Right lung (tissue), 10 donors: ENCODE data around the gene ZNF280D. TPM values are rescaled to one million over a fixed set of nuclear protein-coding genes. Genes with fewer than 3 reads are reported as not detected.
A peak's percentile ranks its signal among the peaks of the same experiment; 100 is the strongest.
"Not testable (repeated sequence)": the region's sequence is repeated elsewhere in the genome, so short reads cannot be mapped to it uniquely, and the experiment has no call there.

ENCODE experiments used
- DNase-seq, 2 donors: peaks; one replicate each; pipeline ENCODE4 v3.0.0-alpha.2; 2013
- long read RNA-seq, 8 donors: transcript quantifications; one replicate each; lab custom pipeline, GENCODE V29; 2026
- polyA plus RNA-seq, 5 donors: library from polyadenylated mRNA; unstranded; fragments of 120-200 nt; gene quantifications; one replicate each; pipeline versions ENCODE4 v1.2.1 to v1.2.3, GENCODE V29; 2013; ENCODE audit warnings: inconsistent platforms in 1 of 5, low replicate concordance in 1 of 5; ENCODE audit not compliant: insufficient read length in 5 of 5, insufficient read depth in 1 of 5

Gene ZNF280D, protein sequence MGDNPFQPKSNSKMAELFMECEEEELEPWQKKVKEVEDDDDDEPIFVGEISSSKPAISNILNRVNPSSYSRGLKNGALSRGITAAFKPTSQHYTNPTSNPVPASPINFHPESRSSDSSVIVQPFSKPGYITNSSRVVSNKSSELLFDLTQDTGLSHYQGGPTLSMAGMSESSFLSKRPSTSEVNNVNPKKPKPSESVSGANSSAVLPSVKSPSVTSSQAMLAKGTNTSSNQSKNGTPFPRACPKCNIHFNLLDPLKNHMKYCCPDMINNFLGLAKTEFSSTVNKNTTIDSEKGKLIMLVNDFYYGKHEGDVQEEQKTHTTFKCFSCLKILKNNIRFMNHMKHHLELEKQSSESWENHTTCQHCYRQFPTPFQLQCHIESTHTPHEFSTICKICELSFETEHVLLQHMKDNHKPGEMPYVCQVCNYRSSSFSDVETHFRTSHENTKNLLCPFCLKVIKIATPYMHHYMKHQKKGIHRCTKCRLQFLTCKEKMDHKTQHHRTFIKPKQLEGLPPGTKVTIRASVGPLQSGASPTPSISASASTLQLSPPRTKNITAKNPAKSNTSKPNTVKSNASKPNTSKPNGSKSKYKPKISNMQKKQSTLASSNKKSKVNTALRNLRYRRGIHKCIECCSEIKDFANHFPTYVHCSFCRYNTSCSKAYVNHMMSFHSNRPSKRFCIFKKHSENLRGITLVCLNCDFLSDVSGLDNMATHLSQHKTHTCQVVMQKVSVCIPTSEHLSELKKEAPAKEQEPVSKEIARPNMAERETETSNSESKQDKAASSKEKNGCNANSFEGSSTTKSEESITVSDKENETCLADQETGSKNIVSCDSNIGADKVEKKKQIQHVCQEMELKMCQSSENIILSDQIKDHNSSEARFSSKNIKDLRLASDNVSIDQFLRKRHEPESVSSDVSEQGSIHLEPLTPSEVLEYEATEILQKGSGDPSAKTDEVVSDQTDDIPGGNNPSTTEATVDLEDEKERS
- polyA plus RNA-seq: 10 to 100 TPM; 57.2 to 95.9 (median 83.9) TPM
- long read RNA-seq, donor 1, transcript ZNF280D-208 (2 exons, 1,409 nt): major isoform, 7 of 10 reads
- long read RNA-seq, donor 1, partial matches to known transcripts: 0 of 10 reads
- long read RNA-seq, donor 1, other reads (novel, unspliced or antisense): 0 of 10 reads
- long read RNA-seq, donor 2, full-length matches to known transcripts: 1 of 6 reads
- long read RNA-seq, donor 2, partial matches to known transcripts: 5 of 6 reads
- long read RNA-seq, donor 2, other reads (novel, unspliced or antisense): 0 of 6 reads
- long read RNA-seq, donor 3, partial matches to known transcripts: 0 of 4 reads
- long read RNA-seq, donor 3, other reads (novel, unspliced or antisense): 0 of 4 reads
- long read RNA-seq, donor 4, full-length matches to known transcripts: 8 of 8 reads
- long read RNA-seq, donor 4, partial matches to known transcripts: 0 of 8 reads
- long read RNA-seq, donor 4, other reads (novel, unspliced or antisense): 0 of 8 reads
- long read RNA-seq, donor 5, transcript ZNF280D-208 (2 exons, 1,409 nt): major isoform, 7 of 11 reads
- long read RNA-seq, donor 5, partial matches to known transcripts: 0 of 11 reads
- long read RNA-seq, donor 5, other reads (novel, unspliced or antisense): 0 of 11 reads
- long read RNA-seq, donor 6, partial matches to known transcripts: 7 of 14 reads
- long read RNA-seq, donor 6, other reads (novel, unspliced or antisense): 0 of 14 reads
- long read RNA-seq, donor 7, full-length matches to known transcripts: 4 of 4 reads
- long read RNA-seq, donor 7, partial matches to known transcripts: 0 of 4 reads
- long read RNA-seq, donor 7, other reads (novel, unspliced or antisense): 0 of 4 reads
- long read RNA-seq, donor 8, partial matches to known transcripts: 0 of 2 reads
- long read RNA-seq, donor 8, other reads (novel, unspliced or antisense): 0 of 2 reads

DNA sequence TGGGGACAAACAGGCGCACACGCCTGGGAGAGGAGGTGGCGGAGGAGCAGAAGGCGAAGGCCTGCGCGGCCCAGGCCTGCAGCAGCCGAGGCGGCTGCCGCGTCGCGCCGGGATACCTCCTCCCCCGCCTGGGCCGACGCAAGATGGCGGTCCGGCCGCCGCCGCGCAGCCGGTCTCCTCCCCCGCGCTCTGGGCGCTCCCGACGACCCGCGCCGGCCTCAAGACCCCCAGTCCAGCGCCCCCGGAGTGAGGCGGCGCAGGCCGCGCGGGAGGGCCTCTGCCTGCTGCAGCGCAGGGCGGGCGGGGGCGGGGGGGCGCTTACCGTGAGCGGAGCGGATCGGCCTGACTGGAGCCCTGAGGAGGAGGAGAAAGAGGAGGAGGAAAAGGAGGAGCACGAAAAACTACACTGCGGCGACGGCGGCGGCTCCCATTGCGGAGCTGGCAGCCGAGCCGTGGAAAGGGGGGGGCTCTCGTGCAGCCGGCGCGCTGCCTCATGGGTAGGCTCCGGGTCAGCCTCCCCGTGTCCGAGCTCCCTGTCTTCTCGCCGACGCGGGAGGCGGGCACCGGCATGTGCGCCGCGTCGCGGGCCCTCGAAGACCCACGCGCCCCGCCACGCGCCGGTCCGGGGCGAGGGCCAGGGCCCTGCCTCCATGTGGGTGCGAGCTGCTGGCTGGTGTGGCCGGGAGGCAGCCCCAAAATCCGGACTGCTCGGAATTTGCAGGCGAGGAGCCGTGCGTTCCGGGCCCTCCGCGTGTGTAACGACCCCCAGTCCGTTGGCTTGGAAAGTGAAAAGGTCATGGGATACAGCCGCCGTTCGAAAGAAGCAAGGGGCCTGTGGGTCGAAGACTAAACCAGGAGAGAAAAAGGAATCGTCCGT, at the start of gene ZNF280D:
Gene ZNF280D, minus strand, starts transcription at position 374 of the 877 bp plus-strand sequence. CDS start 26,400 bp downstream, outside the sequence.
- DNase-seq: peak; percentile 90 to 91

DNA sequence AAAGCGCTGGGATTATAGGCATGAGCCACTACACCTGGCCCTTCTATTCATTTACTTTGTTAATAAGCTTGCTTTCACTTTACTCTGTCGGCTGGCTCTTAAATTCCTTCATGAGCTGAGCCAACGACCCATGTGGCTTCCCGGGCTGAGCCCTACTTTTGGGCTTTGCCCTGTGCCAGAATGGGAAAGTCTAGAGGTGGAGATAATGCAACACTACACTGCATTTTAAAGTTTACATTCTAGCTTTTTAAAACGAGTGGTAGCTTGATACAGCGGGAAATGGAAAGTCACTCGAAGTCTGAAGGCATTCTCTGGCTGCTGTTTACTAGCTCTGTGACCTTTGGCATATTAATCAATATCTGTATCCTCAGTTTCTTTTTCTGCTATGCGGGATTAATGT, 49.0 kb upstream of the ZNF280D start:
- DNase-seq: no peak

DNA sequence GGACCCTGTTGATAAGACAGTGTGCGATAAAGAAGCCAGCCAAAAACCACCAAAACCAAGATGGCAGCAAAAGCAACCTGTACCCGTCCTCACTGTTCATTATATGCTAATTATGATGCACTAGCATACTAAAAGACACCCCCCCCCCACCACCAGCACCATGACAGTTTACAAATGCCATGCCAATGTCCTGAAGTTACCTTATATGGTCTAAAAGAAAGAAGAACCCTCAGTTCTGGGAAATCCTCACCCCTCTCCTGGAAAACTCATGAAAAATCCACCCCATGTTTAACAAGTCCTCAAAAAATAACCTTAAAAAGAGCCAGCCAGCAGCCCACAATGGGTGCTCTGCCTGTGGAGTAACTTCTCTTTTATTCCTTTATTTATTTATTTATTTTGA, 48.4 kb upstream of the ZNF280D start:
- DNase-seq: no peak

DNA sequence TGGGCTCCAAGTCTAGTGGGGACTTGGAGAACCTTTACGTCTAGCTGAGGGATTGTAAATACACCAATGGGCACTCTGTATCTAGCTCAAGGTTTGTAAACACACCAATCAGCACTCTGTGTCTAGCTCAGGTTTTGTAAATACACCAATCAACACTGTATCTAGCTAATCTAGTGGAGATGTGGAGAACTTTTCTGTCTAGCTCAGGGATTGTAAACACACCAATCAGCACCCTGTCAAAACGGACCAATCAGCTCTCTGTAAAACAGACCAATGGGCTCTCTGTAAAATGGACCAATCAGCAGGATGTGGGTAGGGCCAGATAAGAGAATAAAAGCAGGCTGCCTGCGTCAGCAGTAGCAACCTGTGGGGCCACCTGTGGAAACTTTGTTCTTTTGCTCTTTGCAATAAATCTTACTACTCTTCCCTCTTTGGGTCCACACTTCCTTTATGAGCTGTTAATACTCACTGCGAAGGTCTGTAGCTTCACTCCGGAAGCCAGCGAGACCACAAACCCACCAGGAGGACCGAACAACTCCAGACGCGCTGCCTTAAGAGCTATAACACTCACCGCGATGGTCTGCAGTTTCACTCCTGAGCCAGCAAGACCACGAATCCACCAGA, 46.9 kb upstream of the ZNF280D start:
- not testable (repeated sequence) for DNase-seq

DNA sequence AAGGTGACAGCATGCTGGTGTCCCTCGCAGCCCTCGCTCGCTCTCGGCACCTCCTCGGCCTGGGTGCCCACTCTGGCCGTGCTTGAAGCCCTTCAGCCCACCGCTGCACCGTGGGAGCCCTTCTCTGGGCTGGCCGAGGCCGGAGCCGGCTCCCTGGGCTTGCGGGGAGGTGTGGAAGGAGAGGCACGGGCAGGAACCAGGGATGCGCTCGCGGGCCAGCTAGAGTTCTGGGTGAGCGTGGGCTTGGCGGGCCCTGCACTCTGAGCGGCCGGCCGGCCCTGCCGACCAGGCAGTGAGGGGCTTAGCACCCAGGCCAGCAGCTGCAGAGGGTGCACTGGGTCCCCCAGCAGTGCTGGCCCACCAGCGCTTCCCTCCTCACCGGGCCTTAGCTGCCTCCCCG, 46.1 kb upstream of the ZNF280D start:
- not testable (repeated sequence) for DNase-seq

DNA sequence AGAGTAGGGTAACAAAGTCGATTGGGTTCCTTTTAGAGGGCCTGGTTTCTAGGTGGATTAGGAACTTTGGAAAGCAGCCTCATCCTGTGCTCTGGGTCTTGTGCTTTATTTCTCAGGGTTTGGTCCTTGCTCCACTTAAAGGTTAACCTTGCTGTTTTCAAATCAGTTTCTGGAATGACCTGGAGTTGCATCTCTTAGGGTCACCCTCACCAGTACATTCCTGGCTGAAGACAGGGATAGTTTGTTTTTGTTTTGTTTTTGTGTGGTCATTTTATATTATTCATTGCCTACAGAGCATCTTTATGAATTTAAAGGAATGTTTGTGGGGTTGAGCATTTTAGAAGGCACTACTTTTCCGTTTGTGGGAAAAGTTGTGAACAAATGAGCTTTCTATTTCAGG, 45.5 kb upstream of the ZNF280D start:
- no peak for DNase-seq

DNA sequence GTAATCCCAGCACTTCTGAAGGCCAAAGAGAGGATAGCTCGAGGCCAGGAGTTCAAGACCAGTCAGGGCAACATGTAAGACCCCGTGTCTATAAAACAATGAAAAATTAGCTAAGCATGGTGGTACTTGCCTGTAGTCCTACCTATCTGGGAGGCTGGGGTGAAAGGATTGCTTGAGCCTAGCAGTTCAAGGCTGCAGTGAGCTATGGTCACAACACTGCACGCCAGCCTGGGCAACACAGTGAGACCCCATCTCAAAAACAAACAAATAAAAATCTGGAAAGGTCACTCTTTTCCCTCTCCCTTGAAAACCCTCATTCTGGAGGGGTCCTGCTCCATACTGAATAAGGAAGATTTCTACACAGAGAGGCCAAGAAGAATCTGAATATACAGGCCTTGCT, 43.5 kb upstream of the ZNF280D start:
- DNase-seq: no peak

DNA sequence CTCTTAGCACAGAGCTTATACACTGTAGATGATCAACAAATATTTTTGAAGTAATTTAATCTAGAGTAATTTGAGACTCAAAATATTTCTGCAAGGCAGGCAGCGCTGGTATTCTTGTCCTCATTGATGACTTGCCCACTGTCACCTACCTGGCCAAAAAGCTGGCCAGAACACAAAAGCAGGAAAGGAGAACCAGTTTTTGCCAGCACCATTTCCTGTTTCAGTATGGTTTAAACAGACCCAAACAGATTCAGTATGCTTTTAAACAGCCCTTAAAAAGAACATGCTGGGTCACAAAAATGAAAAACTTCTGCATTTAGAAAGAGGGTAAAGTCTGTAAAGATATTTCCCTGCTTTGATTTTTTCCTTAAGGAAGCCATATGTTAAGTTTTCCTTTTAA, 42.3 kb upstream of the ZNF280D start:
- DNase-seq: no peak

DNA sequence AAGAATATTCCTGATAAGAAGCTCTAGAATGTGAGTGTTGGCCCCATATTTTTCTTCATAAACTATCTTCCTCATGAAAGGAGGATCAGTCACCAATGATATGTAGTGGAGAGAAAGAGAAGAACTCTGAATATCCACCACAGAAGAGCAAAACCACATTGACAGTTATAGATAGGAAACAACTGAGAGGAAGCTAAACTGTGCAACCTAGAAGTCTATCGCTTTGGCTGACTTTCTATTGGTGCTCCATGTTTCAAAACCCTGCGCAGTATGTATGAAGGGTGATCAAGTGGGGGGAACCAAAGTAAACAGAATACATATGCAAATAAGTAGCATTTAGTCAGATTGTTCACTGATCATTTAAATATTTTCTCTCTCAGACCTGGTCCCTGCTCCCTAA, 41.0 kb upstream of the ZNF280D start:
- DNase-seq: no peak

DNA sequence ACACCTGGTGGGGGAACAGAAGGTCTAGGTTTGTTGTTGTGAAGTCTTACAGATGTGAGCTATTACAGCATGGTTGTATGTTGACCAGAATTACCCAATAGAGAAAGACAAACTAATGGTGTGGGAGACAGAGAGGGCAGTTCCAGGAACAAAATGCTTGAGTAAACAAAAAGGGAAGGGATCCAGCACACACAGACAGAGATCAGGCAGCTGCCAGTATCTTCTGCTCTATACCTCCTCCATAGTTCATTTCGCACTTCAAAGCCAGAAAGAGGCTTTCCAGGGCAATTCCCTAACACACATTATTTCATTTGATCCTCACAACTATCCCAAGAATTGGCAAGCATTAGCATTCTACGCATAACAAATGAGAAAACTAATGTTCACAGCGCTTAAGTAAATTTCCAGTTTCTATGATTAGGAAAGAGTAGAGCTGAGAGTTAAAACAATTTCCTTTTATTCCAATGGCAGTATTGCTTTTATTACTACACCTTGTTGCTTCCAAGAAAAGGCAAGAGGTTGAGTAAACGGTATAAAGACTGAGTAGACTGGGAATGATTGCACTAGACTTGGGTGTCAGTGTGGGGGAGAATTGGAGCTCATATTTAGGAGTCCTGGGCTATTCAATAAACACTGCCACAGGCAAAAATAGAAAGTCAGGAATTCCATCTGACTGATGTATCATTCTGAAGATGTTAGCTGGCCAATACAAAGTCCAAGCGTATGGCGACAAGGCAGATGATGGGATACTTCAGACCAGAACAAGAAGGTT, 39.7 kb upstream of the ZNF280D start:
- DNase-seq: peak; percentile 62 to 64

DNA sequence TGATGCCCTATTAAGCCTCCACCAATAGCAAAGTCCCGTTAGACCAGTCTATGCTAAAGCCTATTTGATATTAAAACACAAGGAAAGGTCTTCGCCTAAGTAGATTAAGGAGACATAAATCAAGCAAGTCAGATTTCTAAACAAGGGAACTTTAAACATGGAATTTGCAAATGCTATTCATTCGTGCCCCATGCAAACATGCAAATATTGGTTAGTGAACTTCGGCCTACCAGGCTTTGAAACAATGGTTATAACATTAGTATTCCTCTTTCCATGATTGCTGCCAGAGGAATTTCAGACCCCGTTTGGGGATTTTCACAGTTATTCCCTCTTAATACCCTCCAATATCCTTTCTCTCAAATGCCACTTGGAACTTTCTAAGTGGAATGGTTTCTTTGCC, 36.9 kb upstream of the ZNF280D start:
- DNase-seq: no peak

DNA sequence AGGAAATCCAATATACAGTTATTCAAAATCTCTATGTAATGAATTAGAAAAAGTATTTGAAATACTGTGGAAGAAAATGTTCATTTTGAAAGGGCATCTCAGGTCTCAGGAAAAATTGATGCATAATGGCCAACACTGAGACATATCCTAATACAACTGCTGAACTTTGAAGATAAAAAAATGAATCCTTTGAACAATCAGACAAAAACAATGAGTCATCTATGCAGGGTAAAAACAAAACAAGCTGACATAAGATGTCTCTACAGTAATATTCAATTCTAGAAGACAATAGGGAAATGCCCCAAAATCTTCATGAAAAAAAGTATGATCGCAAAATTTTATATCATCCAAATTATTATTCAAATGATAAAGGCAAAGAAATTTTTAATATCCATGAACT, 34.0 kb upstream of the ZNF280D start:
- DNase-seq: no peak

DNA sequence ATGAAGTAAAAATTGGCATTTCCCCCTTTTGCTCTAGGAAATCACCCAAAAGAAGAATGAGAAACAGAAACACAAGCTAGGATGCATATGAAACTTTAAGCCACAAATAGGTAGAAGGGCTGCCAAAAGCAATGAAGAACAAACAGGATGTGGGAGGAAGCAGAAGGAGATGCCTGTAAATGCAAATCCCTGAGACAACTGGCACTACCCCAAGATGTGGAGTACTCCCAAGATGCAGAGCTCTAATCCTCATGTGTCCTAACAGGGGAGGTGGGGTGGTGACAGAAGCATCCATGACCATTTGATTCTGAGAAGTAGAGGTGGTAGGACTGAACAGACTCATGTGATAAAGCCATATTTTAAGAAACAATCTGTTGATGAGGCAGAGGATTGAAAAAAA, 31.9 kb upstream of the ZNF280D start:
- DNase-seq: peak in 1 of 2 donors; percentile 30

DNA sequence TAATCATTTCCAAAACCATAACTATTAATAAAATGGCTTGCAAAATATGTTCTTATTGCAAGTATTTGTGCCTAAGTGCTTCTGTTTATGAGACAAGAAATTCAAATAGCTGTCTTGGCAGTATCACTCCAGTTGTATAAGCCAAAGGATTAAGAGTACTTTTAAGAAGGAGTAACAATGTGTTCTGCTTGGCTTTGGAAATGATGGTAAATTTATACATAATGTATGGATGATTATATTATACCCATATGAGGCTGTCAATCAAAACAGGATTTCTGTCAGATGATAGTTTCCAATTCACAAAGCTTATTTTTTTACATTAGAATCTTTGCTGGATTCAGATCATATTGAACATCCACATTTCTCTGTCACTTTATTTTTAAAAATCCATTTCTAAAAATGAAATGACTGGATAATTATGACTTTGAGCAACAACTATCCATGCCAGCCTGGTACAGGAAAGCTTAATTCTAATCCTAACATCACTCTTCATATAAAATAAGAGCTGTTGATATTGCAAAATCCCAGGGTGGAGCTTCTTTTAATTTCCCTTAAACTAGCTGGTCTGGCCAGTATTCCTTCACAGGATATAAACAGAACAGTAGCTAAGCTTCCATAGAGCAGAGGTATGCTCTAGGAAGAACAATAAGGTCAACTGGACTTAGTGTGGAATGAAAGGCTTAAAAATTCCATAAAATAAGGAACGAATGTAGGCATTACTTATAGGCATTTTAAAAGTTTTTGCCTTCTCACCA, 30.0 kb upstream of the ZNF280D start:
- DNase-seq: no peak

DNA sequence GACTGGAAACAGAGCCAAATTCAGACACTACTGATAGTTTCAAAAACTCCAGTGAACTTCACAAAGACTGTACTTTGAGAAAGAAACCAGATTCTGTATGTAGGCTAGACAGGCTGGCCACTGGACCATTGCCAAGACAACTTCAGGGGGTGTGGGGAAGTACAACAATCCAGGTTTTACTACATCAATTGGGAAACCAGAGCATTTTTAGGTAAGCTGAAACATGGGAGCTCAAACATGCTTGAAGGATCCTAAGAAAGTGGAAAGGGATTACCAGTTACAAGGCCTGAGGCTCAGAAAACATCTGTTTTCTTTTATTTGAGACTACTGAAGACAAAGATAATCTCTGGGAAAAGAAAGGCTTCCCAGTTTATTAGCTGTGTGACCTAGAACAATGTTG, 26.9 kb upstream of the ZNF280D start:
- DNase-seq: no peak

DNA sequence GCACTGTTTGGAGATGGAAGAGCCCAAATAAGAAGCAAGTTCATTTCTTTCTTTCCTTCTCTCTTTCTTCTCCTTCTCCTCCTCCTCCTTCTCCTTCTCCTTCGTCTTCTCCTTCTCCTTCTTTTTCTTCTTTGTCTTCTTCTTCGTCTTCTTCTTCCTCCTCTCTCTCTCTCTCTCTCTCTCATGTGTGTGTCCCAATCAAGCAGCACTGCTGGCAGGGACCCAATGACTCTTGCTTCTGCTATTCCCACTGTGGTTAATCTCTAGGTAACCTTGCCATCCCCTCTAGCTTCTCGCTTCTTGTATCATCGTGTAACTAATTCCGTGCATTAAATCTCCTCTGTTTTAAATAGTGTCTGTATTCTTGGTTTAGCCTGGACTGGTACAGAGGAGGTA, 26.1 kb upstream of the ZNF280D start:
- no peak for DNase-seq

DNA sequence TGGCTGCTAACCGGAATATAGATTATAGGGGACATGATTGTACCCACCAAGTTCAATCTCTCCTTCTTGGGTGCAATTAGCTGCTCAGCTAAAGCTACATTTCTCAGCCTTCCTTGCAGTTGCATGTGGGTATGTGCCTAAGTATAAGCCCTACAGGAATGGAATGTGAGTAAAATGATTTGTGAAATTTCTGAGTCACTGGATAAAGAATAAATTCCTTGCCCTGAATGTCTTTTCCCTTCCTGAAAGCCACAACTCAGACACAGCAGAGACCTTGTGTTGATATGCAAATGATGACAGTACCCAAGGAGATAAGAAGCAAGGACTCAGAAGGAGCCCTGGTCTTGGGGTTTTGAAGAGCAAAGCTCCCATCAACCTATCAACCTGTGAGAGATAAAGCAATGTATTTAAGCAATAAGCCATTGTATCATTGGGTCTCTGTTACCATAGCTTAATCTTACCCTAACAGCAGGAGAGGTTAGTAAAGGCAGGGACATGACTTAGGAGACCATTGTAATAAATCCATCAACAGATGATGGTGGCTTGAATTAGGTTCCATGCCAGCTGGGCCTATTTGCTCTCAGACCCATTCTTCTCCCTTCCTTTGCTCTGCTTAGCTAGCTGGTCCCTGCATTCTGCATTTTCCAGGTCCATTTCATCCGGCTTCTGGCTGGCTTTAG, 25.6 kb upstream of the ZNF280D start:
- DNase-seq: no peak
